Measurements from ENCODE around the gene POP7. TPM values are rescaled to one million over a fixed set of nuclear protein-coding genes. Genes with fewer than 3 reads are reported as not detected.
A peak's percentile ranks its signal among the peaks of the same experiment; 100 is the strongest.

The POP7 gene
- total RNA-seq, 1 donor from 2014 or later: 67.9 TPM

GRCh38 chr7:100670074-100670473, 35.8 kb upstream of the POP7 start:
- H3K27ac Mint-ChIP-seq (ENCODE audit: unreplicated experiment): no peak overlapping the region
- TF ChIP-seq CTCF (conservative IDR thresholded peaks at IDR 0.05): no peak
- H3K9me3 Mint-ChIP-seq: no peaks in the 10 kb centered on the region
- H3K36me3 Mint-ChIP-seq (ENCODE audit: low read depth): no peaks in the 10 kb centered on the region
- H3K4me3 Mint-ChIP-seq: no peak overlapping the region
- peaks cover 41% of the 10 kb centered on the region for H3K27me3 Mint-ChIP-seq (ENCODE audit: low read depth)
- no peak for DNase-seq (ENCODE audit: low read depth, low spot score)
- peaks cover 5% of the 10 kb centered on the region for H3K4me1 Mint-ChIP-seq

GRCh38 chr7:100671353-100672327, 34.3 kb upstream of the POP7 start:
- no peak for TF ChIP-seq CTCF (conservative IDR thresholded peaks at IDR 0.05)
- peak overlapping the region; percentile 35 for H3K4me3 Mint-ChIP-seq
- H3K4me1 Mint-ChIP-seq: peaks cover 9% of the 10 kb centered on the region
- H3K9me3 Mint-ChIP-seq: no peaks in the 10 kb centered on the region
- H3K27me3 Mint-ChIP-seq (ENCODE audit: low read depth): peaks cover 31% of the 10 kb centered on the region
- no peak for DNase-seq (ENCODE audit: low read depth, low spot score)
- no peaks in the 10 kb centered on the region for H3K36me3 Mint-ChIP-seq (ENCODE audit: low read depth)
- H3K27ac Mint-ChIP-seq (ENCODE audit: unreplicated experiment): no peak overlapping the region

- Mint-ChIP-seq H3K27me3 (ENCODE audit: low read depth) (peaks cover 23% of the 10 kb centered on the region), H3K27ac (ENCODE audit: unreplicated experiment) (peak within 1 kb of the TSS; percentile 99), H3K4me3 (peak within 1 kb of the TSS; percentile 96), H3K9me3 (no peaks in the 10 kb centered on the region), H3K36me3 (ENCODE audit: low read depth) (peaks cover 5% of the 10 kb centered on the region), H3K4me1 (peaks cover 9% of the 10 kb centered on the region)
- DNase-seq (ENCODE audit: low read depth, low spot score): peak; percentile 99
- no peak for TF ChIP-seq CTCF (conservative IDR thresholded peaks at IDR 0.05)
These were observed 32.5 kb upstream of the POP7 start, which contains the start of gene GNB2 for GRCh38 chr7:100673302-100673941. Gene GNB2 (plus strand): TSS chr7:100673740. CDS start chr7:100676266, 2,526 bp downstream.

GRCh38 chr7:100673942-100674410, 31.9 kb upstream of the POP7 start:
- Mint-ChIP-seq H3K4me3 (peak overlapping the region; percentile 96), H3K36me3 (ENCODE audit: low read depth) (peaks cover 5% of the 10 kb centered on the region), H3K9me3 (no peaks in the 10 kb centered on the region), H3K4me1 (peaks cover 9% of the 10 kb centered on the region), H3K27me3 (ENCODE audit: low read depth) (peaks cover 23% of the 10 kb centered on the region), H3K27ac (ENCODE audit: unreplicated experiment) (peak overlapping the region; percentile 62)
- DNase-seq (ENCODE audit: low read depth, low spot score): no peak
- TF ChIP-seq CTCF (conservative IDR thresholded peaks at IDR 0.05): no peak

GRCh38 chr7:100674411-100675104, 31.4 kb upstream of the POP7 start:
- no peak for DNase-seq (ENCODE audit: low read depth, low spot score)
- Mint-ChIP-seq H3K4me1 (peaks cover 9% of the 10 kb centered on the region), H3K9me3 (no peaks in the 10 kb centered on the region), H3K36me3 (ENCODE audit: low read depth) (peaks cover 5% of the 10 kb centered on the region), H3K27ac (ENCODE audit: unreplicated experiment) (peak overlapping the region; percentile 95), H3K27me3 (ENCODE audit: low read depth) (peaks cover 23% of the 10 kb centered on the region), H3K4me3 (peak overlapping the region; percentile 96)
- TF ChIP-seq CTCF (conservative IDR thresholded peaks at IDR 0.05): no peak

Measured in neural crest cell (in vitro differentiated cells).